Measurements from ENCODE around the gene NKIRAS2. TPM values are rescaled to one million over a fixed set of nuclear protein-coding genes. Genes with fewer than 3 reads are reported as not detected.
A peak's percentile ranks its signal among the peaks of the same experiment; 100 is the strongest.
"Not testable (repeated sequence)": the region's sequence is repeated elsewhere in the genome, so short reads cannot be mapped to it uniquely, and the experiment has no call there.

The NKIRAS2 gene
- total RNA-seq, 1 donor from 2014 or later = 38.1 TPM

GRCh38 chr17:41998497-41998896 lies 21.4 kb upstream of the NKIRAS2 start:
- no peak for DNase-seq (ENCODE audit: low read depth in 2 of 2)

- DNase-seq (ENCODE audit: low read depth in 2 of 2) = peak in 1 of 2 donors; percentile 26
Observed at GRCh38 chr17:42000413-42001133, 19.3 kb upstream of the NKIRAS2 start.

GRCh38 chr17:42001729-42002128 lies 18.2 kb upstream of the NKIRAS2 start:
- no peak for DNase-seq (ENCODE audit: low read depth in 2 of 2)

- peak in 1 of 2 donors; percentile 75 for DNase-seq (ENCODE audit: low read depth in 2 of 2)
Observed at GRCh38 chr17:42002175-42002791, 17.6 kb upstream of the NKIRAS2 start.

GRCh38 chr17:42002792-42003301 lies 17.0 kb upstream of the NKIRAS2 start:
- DNase-seq (ENCODE audit: low read depth in 2 of 2) = peak in 1 of 2 donors; percentile 38

- DNase-seq (ENCODE audit: low read depth in 2 of 2) = no peak
Observed at GRCh38 chr17:42005166-42005565, 14.7 kb upstream of the NKIRAS2 start.

- peak; percentile 35 to 45 for DNase-seq (ENCODE audit: low read depth in 2 of 2)
Observed at GRCh38 chr17:42009170-42009569, 10.7 kb upstream of the NKIRAS2 start.

- peak; percentile 24 to 56 for DNase-seq (ENCODE audit: low read depth in 2 of 2)
Observed at GRCh38 chr17:42010266-42010680, 9.6 kb upstream of the NKIRAS2 start.

GRCh38 chr17:42010898-42011516 lies 8.9 kb upstream of the NKIRAS2 start:
- peak; percentile 32 to 55 for DNase-seq (ENCODE audit: low read depth in 2 of 2)

GRCh38 chr17:42012363-42012762 lies 7.5 kb upstream of the NKIRAS2 start:
- not testable (repeated sequence) for DNase-seq (ENCODE audit: low read depth in 2 of 2)

- not testable (repeated sequence) for DNase-seq (ENCODE audit: low read depth in 2 of 2)
Observed at GRCh38 chr17:42013740-42014139, 6.2 kb upstream of the NKIRAS2 start.

- peak; percentile 26 to 33 for DNase-seq (ENCODE audit: low read depth in 2 of 2)
Observed at GRCh38 chr17:42016411-42016831, 3.5 kb upstream of the NKIRAS2 start.

- peak; percentile 93 to 94 for DNase-seq (ENCODE audit: low read depth in 2 of 2)
Observed at GRCh38 chr17:42016941-42017865, 2.7 kb upstream of the NKIRAS2 start, which contains the start of gene DNAJC7. Gene DNAJC7, minus strand, starts transcription at chr17:42017439. Its CDS starts 23 bp downstream, at chr17:42017416.

- DNase-seq (ENCODE audit: low read depth in 2 of 2) = no peak
Observed at GRCh38 chr17:42017866-42018200, 2.1 kb upstream of the NKIRAS2 start.

GRCh38 chr17:42018339-42018738 lies 1.6 kb upstream of the NKIRAS2 start:
- DNase-seq (ENCODE audit: low read depth in 2 of 2) = no peak

- DNase-seq (ENCODE audit: low read depth in 2 of 2) = no peak
Observed at GRCh38 chr17:42018988-42019387, 902 bp upstream of the NKIRAS2 start.

- DNase-seq (ENCODE audit: low read depth in 2 of 2) = not testable (repeated sequence)
Observed at GRCh38 chr17:42020845-42021244, 955 bp downstream of the NKIRAS2 start.

GRCh38 chr17:42023524-42024349 lies 3.8 kb downstream of the NKIRAS2 start:
- no peak for DNase-seq (ENCODE audit: low read depth in 2 of 2)

- no peak for DNase-seq (ENCODE audit: low read depth in 2 of 2)
Observed at GRCh38 chr17:42025191-42025579, 5.3 kb downstream of the NKIRAS2 start.

GRCh38 chr17:42025936-42026335 lies 6.0 kb downstream of the NKIRAS2 start:
- DNase-seq (ENCODE audit: low read depth in 2 of 2) = no peak

Measured in lung microvascular endothelial cell (primary cell).